Gastrocnemius medialis (tissue), 4 donors: ENCODE measurements around the gene KLRC3. TPM values are rescaled to one million over a fixed set of nuclear protein-coding genes. Genes with fewer than 3 reads are reported as not detected.
"Not testable (repeated sequence)": the region's sequence is repeated elsewhere in the genome, so short reads cannot be mapped to it uniquely, and the experiment has no call there.

Experiments used
- ATAC-seq, 2 donors: fragments of 150-250 bp; one replicate each; pipeline ENCODE4 v1.9.1; 2016
- DNase-seq, 2 donors: peaks; one replicate each; pipeline ENCODE4 v3.0.0-alpha.2; 2019
- H3K27ac ChIP-seq, 4 donors: fragments of 200-600 bp; sonication (generic); 1 replicate in 1 of 4; 2 replicates in 3 of 4; pipeline ENCODE4 v1.5.1; 2016 to 2018; ENCODE audit warnings: mild to moderate bottlenecking in 2 of 4, moderate library complexity in 1 of 4
- H3K27me3 ChIP-seq, 3 donors: fragments of 200-600 bp; sonication (generic) in 2 of 3; 1 replicate in 1 of 3; 2 replicates in 2 of 3; pipeline versions ENCODE4 v1.5.1 to v1.6.0; 2016 to 2019; ENCODE audit warnings: mild to moderate bottlenecking in 1 of 3, moderate library complexity in 1 of 3
- H3K36me3 ChIP-seq, 2 donors: fragments of 200-600 bp; sonication (generic) in 1 of 2; one replicate each; pipeline ENCODE4 v1.5.1; 2017 to 2018
- H3K4me1 ChIP-seq, 2 donors: fragments of 200-600 bp; sonication (generic) in 1 of 2; one replicate each; pipeline ENCODE4 v1.5.1; 2016 to 2017; ENCODE audit warnings: mild to moderate bottlenecking in 2 of 2
- H3K4me3 ChIP-seq, 4 donors: fragments of 200-600 bp; sonication (generic) in 3 of 4; 1 replicate in 1 of 4; 2 replicates in 3 of 4; pipeline ENCODE4 v1.5.1; 2016 to 2019; ENCODE audit warnings: mild to moderate bottlenecking in 2 of 4
- H3K9me3 ChIP-seq, 3 donors: fragments of 200-600 bp; sonication (generic) in 2 of 3; 1 replicate in 1 of 3; 2 replicates in 2 of 3; pipeline ENCODE4 v1.5.1; 2016 to 2019
- POLR2A ChIP-seq, 2 donors: fragments of 450-650 bp; IDR thresholded peaks; one replicate each; pipeline ENCODE4 v1.6.1; 2017; ENCODE audit warnings: antibody characterized with exemption in 2 of 2, mild to moderate bottlenecking in 2 of 2, moderate library complexity in 2 of 2
- in situ Hi-C, 4 donors: fragments of 200-750 bp; cut with MboI; loops; one replicate each; pipeline versions ENCODE4 v1.15.0 to v1.8.0; 2017; ENCODE audit warnings: low sequenced_read_pairs in 4 of 4
- intact Hi-C: fragments of 100-400 bp; cut with DNase I; formaldehyde crosslinking; loops from one replicate; pipeline ENCODE4 v1.15.1; 2023; ENCODE audit warnings: low total_unique reads
- total RNA-seq, 4 donors: library from RNA; depleted of rRNA; stranded (reverse); fragments of >200 nt; gene quantifications; one replicate each; pipeline versions ENCODE4 v1.1.0 to v1.2.3, GENCODE V29; 2016
- TF ChIP-seq, protein P1 (sequence below), 5 experiments: fragments of 450-650 bp in 3 of 5; fragments of 200-600 bp in 2 of 5; sonication (generic) in 2 of 5; IDR thresholded peaks in 4 of 5; conservative IDR thresholded peaks in 1 of 5; 1 replicate in 4 of 5; 2 replicates in 1 of 5; pipeline ENCODE4 v1.5.1; 2016 to 2019; ENCODE audit warnings: antibody characterized with exemption in 5 of 5, mild to moderate bottlenecking in 3 of 5, moderate library complexity in 3 of 5

KLRC3 gene
- total RNA-seq, 4 donors from 2014 or later = not detected

DNA sequence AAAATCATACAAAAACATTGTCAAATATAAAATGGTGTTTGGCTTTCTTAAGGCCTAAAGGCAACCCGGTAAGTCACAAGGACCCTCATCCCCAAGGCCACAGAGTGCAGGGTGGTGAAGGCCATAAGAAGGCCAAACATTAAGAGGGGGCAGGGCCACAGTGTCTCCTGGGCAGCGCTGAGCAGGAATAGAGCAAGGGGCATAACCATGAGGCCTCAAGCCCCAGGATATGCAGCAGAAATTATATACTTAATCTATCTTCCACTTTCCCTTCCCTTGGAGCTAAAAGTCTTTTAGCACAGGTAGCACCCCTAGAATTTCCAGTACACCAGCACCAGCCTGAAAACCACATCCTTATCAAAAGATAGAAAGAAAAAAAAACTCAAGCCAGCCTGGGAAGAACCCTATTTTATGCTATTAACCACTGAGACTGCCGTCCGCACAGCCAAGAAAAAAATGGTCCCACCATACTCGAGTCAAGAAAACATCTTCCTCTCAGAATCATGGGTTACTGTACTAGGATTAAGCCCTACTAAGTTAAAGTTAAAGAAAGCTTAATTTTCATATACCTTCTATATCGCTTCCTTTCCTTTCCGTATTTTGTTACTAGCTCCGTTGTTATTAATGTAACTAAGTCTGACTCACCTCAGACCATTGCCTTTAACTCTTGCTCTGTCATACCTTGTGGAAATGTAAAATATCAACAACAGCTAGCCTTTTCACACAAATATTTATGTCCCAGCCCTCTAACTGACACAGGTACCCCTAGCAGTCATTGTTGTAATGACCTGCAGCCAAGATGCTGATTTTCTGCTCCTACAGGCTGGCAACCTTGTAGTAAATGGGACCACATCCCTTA is 50.6 kb downstream of the KLRC3 start:
- intact Hi-C loops = loop anchor here (10.0 kb wide), 1 partner anchor 355 kb away; the partner anchor contains the start of gene YBX3
- in situ Hi-C loops = no loop called here
- H3K4me3 ChIP-seq = no peak overlapping the region
- H3K27me3 ChIP-seq = no peaks in the 10 kb centered on the region
- H3K36me3 ChIP-seq = no peaks in the 10 kb centered on the region
- peaks cover 6 to 14% of the 10 kb centered on the region in 2 donors for H3K4me1 ChIP-seq
- no peak for DNase-seq
- no peak overlapping the region for H3K27ac ChIP-seq
- TF ChIP-seq, protein P1, sequence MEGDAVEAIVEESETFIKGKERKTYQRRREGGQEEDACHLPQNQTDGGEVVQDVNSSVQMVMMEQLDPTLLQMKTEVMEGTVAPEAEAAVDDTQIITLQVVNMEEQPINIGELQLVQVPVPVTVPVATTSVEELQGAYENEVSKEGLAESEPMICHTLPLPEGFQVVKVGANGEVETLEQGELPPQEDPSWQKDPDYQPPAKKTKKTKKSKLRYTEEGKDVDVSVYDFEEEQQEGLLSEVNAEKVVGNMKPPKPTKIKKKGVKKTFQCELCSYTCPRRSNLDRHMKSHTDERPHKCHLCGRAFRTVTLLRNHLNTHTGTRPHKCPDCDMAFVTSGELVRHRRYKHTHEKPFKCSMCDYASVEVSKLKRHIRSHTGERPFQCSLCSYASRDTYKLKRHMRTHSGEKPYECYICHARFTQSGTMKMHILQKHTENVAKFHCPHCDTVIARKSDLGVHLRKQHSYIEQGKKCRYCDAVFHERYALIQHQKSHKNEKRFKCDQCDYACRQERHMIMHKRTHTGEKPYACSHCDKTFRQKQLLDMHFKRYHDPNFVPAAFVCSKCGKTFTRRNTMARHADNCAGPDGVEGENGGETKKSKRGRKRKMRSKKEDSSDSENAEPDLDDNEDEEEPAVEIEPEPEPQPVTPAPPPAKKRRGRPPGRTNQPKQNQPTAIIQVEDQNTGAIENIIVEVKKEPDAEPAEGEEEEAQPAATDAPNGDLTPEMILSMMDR (IDR thresholded peaks at IDR 0.05 in 4 of 5, conservative IDR thresholded peaks at IDR 0.05 in 1 of 5) = no peak
- TF ChIP-seq POLR2A (IDR thresholded peaks at IDR 0.05) = no peak
- no peak for ATAC-seq
- no peaks in the 10 kb centered on the region for H3K9me3 ChIP-seq

DNA sequence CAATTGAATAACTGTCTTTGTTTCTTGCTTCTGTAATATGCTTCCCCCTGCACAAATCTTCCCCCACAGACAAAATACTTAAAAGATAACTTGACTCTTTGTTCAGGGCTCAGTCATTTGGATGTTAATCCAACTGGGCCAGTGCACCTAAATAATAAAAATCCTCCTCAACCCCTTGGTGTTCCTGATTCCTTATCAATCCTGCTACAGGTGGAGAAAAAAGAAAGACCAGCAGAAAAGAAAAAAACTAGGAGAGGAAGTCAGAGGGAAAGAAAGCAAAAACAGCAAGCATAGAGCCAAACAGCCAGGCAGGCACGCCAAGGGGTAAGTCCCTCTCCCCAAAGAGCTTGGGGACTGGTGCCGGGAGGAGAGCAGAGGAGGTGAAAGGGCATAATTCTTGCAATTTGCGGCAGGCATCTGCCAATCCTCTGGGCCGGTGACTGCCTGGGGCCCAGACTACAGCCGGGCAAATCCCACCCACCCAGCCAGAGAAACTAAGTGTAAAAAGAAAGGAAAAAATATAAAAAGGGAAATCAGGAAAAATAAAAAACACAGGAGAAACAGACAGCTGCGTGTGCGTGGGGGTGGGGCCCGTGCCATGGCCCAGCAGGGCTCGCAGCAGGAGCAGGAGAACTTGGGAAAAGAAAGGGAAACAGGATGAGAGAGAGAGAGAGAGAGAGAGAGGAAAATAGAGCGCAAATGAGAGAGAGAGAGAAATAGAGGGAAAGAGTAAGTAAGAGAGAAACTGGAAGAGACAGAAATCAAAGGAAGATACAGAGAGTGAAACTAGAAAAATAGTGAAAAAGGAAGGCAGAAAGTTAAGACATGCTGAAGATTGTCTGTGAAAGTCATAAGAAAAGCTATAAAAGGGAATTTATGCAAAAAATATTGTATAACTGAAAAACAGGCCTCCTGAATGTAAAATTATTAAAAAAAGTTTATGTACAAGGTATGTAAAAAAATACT is 51.9 kb downstream of the KLRC3 start:
- Histone ChIP-seq H3K36me3 (no peaks in the 10 kb centered on the region), H3K27me3 (no peaks in the 10 kb centered on the region), H3K4me3 (peak overlapping the region in 1 of 4 donors; percentile 18), H3K4me1 (peaks cover 6 to 22% of the 10 kb centered on the region in 2 donors), H3K27ac (peak overlapping the region in 2 of 4 donors; percentile 34 to 56), H3K9me3 (no peaks in the 10 kb centered on the region)
- intact Hi-C loops = loop anchor here (10.0 kb wide), 1 partner anchor 356 kb away; the partner anchor contains the start of gene YBX3
- no peak for TF ChIP-seq POLR2A (IDR thresholded peaks at IDR 0.05)
- TF ChIP-seq, protein P1 (IDR thresholded peaks at IDR 0.05 in 4 of 5, conservative IDR thresholded peaks at IDR 0.05 in 1 of 5) = no peak
- DNase-seq = no peak
- no peak for ATAC-seq
- in situ Hi-C loops = no loop called here

DNA sequence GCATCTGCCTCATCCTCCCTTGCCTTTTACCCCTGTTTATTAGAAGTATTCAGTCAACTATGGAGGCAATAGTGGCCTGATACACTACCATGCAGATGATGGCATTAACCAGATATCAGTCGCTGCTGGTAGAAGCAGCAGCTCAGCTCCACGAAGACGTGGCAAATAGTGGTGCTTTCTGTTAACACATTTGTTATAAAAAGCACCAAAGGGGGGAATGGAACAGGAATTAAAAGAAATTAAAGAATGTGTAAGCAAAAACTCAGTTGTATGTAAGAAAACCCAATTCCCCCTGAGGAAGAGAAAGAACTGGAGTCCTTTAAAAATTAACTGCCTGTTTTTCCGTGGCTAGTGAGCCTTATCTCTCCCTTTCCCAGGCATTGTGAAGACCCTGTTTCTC is 52.7 kb downstream of the KLRC3 start:
- H3K9me3 ChIP-seq, H3K4me3 ChIP-seq, H3K27me3 ChIP-seq, H3K36me3 ChIP-seq, ATAC-seq, in situ Hi-C loops, DNase-seq, H3K27ac ChIP-seq: not testable (repeated sequence)
- peaks cover 6 to 28% of the 10 kb centered on the region in 2 donors for H3K4me1 ChIP-seq
- intact Hi-C loops = loop anchor here (10.0 kb wide), 1 partner anchor 357 kb away; the partner anchor contains the start of gene YBX3

DNA sequence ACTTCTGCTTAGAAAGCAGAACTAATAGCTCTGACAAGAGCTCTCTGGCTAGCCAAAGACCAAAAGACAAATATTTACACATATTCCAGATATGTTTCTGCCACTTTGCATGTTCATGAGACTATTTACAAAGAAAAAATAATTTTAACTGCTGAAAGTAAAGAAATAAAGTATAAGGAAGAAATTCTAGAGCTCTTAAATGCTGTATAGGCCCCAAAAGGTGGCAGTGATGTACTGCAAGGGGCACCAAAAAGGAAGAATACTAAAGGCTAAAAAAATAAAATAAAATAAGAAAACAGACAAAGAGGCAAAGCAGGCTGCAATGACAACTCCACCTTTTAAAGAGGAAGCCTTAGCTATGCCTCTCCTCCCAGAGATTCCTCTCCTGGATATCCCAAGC is 53.5 kb downstream of the KLRC3 start:
- no peak for ATAC-seq
- no peak for DNase-seq
- Histone ChIP-seq H3K9me3 (no peaks in the 10 kb centered on the region), H3K27ac (peak overlapping the region in 3 of 4 donors; percentile 89 to 94 (median 92)), H3K36me3 (no peaks in the 10 kb centered on the region), H3K4me3 (no peak overlapping the region), H3K4me1 (peaks cover 6 to 32% of the 10 kb centered on the region in 2 donors), H3K27me3 (no peaks in the 10 kb centered on the region)
- intact Hi-C loops = loop anchor here (10.0 kb wide), 1 partner anchor 358 kb away; the partner anchor contains the start of gene YBX3
- in situ Hi-C loops = no loop called here
- no peak for TF ChIP-seq POLR2A (IDR thresholded peaks at IDR 0.05)
- TF ChIP-seq, protein P1 (IDR thresholded peaks at IDR 0.05 in 4 of 5, conservative IDR thresholded peaks at IDR 0.05 in 1 of 5) = no peak
